Endothelial cell of umbilical vein (primary cell): ENCODE measurements around the gene CLIC4. TPM values are rescaled to one million over a fixed set of nuclear protein-coding genes. Genes with fewer than 3 reads are reported as not detected.

Source experiments
- BruUV-seq: library from RNA; stranded (reverse); fragments of 400-500 nt; replicated peaks from 2 replicates; lab custom pipeline; 2021; lab: Mats Ljungman, UMichigan
- CTCF ChIA-PET: fragments of 300-600, 350-600 bp; sonication (Branson Sonifier 250); formaldehyde crosslinking; loops from one replicate; lab custom pipeline; 2021; ENCODE audit warnings: antibody characterized with exemption, inconsistent platforms; lab: Charles Lee
- POLR2A ChIA-PET: fragments of 300-600, 350-600 bp; sonication (Branson Sonifier 250); formaldehyde crosslinking; loops from one replicate; lab custom pipeline; 2021; ENCODE audit warnings: antibody characterized with exemption, inconsistent platforms; lab: Charles Lee
- DNase-seq: peaks from one replicate; pipeline ENCODE4 v3.0.0-alpha.2; 2011; ENCODE audit warnings: low read depth, low spot score
- FAIRE-seq: peaks from 2 replicates; lab custom pipeline; 2011; peaks lifted over from hg19 to GRCh38; lab: Jason Lieb, UNC
- H2AFZ ChIP-seq: 2 replicates; pipeline ENCODE4 v1.6.0; 2012; ENCODE audit warnings: low read depth, low read length, control low read depth, inconsistent platforms
- H3K27ac ChIP-seq: 2 replicates; pipeline ENCODE4 v1.5.1; 2011; ENCODE audit warnings: low read depth, mild to moderate bottlenecking, control low read depth, low read length, moderate library complexity; ENCODE audit not compliant: insufficient read depth
- H3K27me3 ChIP-seq, 2 experiments: 2 replicates each; pipeline versions ENCODE4 v1.6.0 to v1.6.1; 2011; ENCODE audit warnings: low read length in 2 of 2, mixed read lengths in 1 of 2; ENCODE audit not compliant: control insufficient read depth in 2 of 2, insufficient read depth in 2 of 2
- H3K36me3 ChIP-seq, 2 experiments: 2 replicates in 1 of 2; 3 replicates in 1 of 2; pipeline ENCODE4 v1.5.1; 2011; ENCODE audit warnings: low read length in 2 of 2, mild to moderate bottlenecking in 1 of 2, moderate library complexity in 1 of 2; ENCODE audit not compliant: control insufficient read depth in 2 of 2, insufficient read depth in 2 of 2; ENCODE audit errors: extremely low read depth in 1 of 2
- H3K4me1 ChIP-seq: 3 replicates; pipeline ENCODE4 v1.5.1; 2011; ENCODE audit warnings: mild to moderate bottlenecking, low read length; ENCODE audit not compliant: control insufficient read depth, insufficient read depth; ENCODE audit errors: extremely low read depth
- H3K4me2 ChIP-seq: 2 replicates; pipeline ENCODE4 v1.6.1; 2011; ENCODE audit warnings: low read length, control low read depth, mixed read lengths; ENCODE audit not compliant: insufficient read depth
- H3K4me3 ChIP-seq, 3 experiments: fragments of 200-600 bp in 1 of 3; sonication (generic), shearing (Covaris generic) in 1 of 3; replicated peaks in 1 of 3; 2 replicates each; pipeline ENCODE4 v1.5.1; 2011 to 2016; ENCODE audit warnings: control low read depth in 3 of 3, low read length in 3 of 3, mild to moderate bottlenecking in 2 of 3, inconsistent platforms in 1 of 3, low read depth in 1 of 3, moderate library complexity in 1 of 3; ENCODE audit not compliant: insufficient read depth in 1 of 3
- H3K79me2 ChIP-seq: 2 replicates; pipeline ENCODE4 v1.6.0; 2012; ENCODE audit warnings: low read length, inconsistent platforms; ENCODE audit not compliant: control insufficient read depth, insufficient read depth
- H3K9ac ChIP-seq: replicated peaks from 2 replicates; pipeline ENCODE3; 2011; ENCODE audit warnings: low read length, control low read depth; ENCODE audit not compliant: insufficient read depth; ENCODE audit errors: extremely low read depth
- H3K9me1 ChIP-seq: replicated peaks from 3 replicates; pipeline ENCODE4 v1.6.0; 2011; ENCODE audit warnings: mild to moderate bottlenecking, low read length; ENCODE audit not compliant: control insufficient read depth, insufficient read depth; ENCODE audit errors: extremely low read depth
- H3K9me3 ChIP-seq: replicated peaks from 2 replicates; pipeline ENCODE4 v1.5.1; 2012; ENCODE audit warnings: low read length, inconsistent platforms; ENCODE audit not compliant: control insufficient read depth, insufficient read depth
- H4K20me1 ChIP-seq: replicated peaks from 2 replicates; pipeline ENCODE3; 2011; ENCODE audit warnings: mild to moderate bottlenecking, low read length; ENCODE audit not compliant: control insufficient read depth, insufficient read depth; ENCODE audit errors: extremely low read depth
- EZH2 ChIP-seq: IDR thresholded peaks from 2 replicates; pipeline ENCODE4 v1.6.1; 2012; ENCODE audit warnings: borderline replicate concordance, low read depth, mild to moderate bottlenecking, moderate library complexity, low read length, inconsistent platforms; ENCODE audit not compliant: severe bottlenecking
- FOS ChIP-seq: IDR thresholded peaks from 2 replicates; pipeline ENCODE4 v1.6.1; 2011; ENCODE audit warnings: mild to moderate bottlenecking, low read length, moderate library complexity, borderline replicate concordance; ENCODE audit not compliant: insufficient read depth
- GATA2 ChIP-seq: IDR thresholded peaks from 2 replicates; pipeline ENCODE4 v1.7.0; 2011; ENCODE audit warnings: low read depth, mild to moderate bottlenecking, moderate library complexity, mixed read lengths, low read length; ENCODE audit not compliant: insufficient read length, insufficient read depth
- JUN ChIP-seq: IDR thresholded peaks from 2 replicates; pipeline ENCODE4 v1.6.1; 2011; ENCODE audit warnings: borderline replicate concordance, low read depth; ENCODE audit not compliant: insufficient read length, insufficient read depth
- MYC ChIP-seq: IDR thresholded peaks from one replicate; pipeline ENCODE4 v1.6.1; 2011; ENCODE audit warnings: mild to moderate bottlenecking, low read depth, low read length
- POLR2A ChIP-seq: IDR thresholded peaks from 2 replicates; pipeline ENCODE4 v1.6.1; 2012; ENCODE audit warnings: low read depth, mild to moderate bottlenecking, control low read depth, low read length
- POLR2AphosphoS5 ChIP-seq: IDR thresholded peaks from 2 replicates; pipeline ENCODE4 v1.6.1; 2012; ENCODE audit warnings: low read depth, mild to moderate bottlenecking, control low read depth, low read length, moderate library complexity; ENCODE audit not compliant: insufficient read depth
- dilution Hi-C: fragments of 300-500 bp; cut with MboI; formaldehyde crosslinking; loops from one replicate; pipeline ENCODE4 v1.15.0; 2019; ENCODE audit warnings: low sequenced_read_pairs; ENCODE audit not compliant: extremely low pct_ligation_motif_present
- intact Hi-C: fragments of 100-400 bp; cut with micrococcal nuclease; formaldehyde crosslinking; loops from one replicate; pipeline ENCODE4 v1.10.0; 2022
- polyA plus RNA-seq, 4 experiments: library from polyadenylated mRNA; depleted of rRNA in 3 of 4; stranded (reverse) in 3 of 4; unstranded in 1 of 4; fragments of >200 nt; gene quantifications; 2 replicates each; pipeline versions ENCODE4 v1.2.1 to v1.2.3, GENCODE V29; 2011 to 2012; ENCODE audit warnings: missing spikeins in 1 of 4
- total RNA-seq: library from RNA; stranded (reverse); gene quantifications from 2 replicates; pipeline ENCODE4 v1.2.3, GENCODE V29; 2021
- TF ChIP-seq, protein P1 (sequence below): IDR thresholded peaks from 2 replicates; pipeline ENCODE4 v1.6.1; 2011; ENCODE audit not compliant: insufficient read depth, insufficient read length
- TF ChIP-seq, protein P2 (sequence below), 2 donors: IDR thresholded peaks; 1 replicate in 1 of 2; 2 replicates in 1 of 2; pipeline ENCODE4 v1.5.1; 2011; ENCODE audit warnings: low read length in 2 of 2, mild to moderate bottlenecking in 2 of 2, moderate library complexity in 2 of 2, control low read depth in 1 of 2, inconsistent platforms in 1 of 2, low read depth in 1 of 2; ENCODE audit not compliant: insufficient read depth in 1 of 2; ENCODE audit errors: extremely low read depth in 1 of 2

The CLIC4 gene
- total and polyA plus RNA-seq, 2 donors (not counting 3 experiments of a cell fraction or from before 2014, with no cell fraction given): 97.5 to 330 TPM

DNA sequence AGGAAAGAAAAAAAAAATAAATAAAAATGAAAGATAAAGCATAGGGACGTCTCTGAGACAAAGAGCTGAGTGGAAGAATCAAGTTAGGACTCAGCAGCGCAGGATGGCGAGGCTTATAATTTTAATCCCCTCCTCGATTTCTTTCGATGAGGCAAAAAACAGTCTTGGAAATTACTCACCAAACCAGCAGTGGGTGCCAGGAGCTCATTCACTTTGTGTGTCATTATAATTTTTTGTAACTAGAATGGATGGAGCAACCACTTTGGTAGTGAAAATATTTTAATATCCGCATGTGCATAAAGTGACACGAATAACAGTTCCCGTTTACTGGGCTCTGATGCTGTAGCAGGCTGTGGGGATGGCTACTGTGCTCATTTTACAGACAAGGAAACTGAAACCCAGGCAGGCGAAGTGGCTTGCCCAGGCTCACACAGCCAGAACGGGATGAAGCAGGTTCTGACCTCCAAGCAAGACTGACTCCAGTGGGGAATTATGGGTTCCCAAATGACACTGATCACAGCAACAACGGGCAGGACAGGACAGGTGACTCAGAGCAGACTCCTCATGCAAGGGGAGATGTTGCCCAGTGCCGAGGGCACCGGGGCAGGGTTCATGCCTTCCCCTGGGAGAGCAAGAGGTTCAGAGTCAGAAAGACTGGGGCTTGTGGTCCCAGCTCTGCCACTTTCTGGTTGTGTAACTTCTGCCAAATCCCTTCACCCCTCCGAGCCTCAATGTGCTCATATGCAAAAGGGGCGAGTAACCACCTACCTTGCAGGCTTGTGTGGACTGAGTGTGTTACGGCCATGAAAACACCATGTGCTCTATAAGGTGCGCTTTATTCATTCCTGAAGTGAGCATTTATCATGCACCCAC, 121.2 kb downstream of the CLIC4 start:
- intact Hi-C loops (no loop called here), dilution Hi-C loops (no loop called here)
- FAIRE-seq (no peak), DNase-seq (no peak)
- Histone ChIP-seq H3K9me1 (no peaks in the 10 kb centered on the region), H3K4me2 (no peak overlapping the region), H4K20me1 (no peaks in the 10 kb centered on the region), H3K27ac (no peak overlapping the region), H3K4me3 (no peak overlapping the region), H3K9ac (no peak overlapping the region), H3K36me3 (no peaks in the 10 kb centered on the region), H3K9me3 (no peaks in the 10 kb centered on the region), H3K4me1 (peaks cover 5% of the 10 kb centered on the region), H3K79me2 (no peaks in the 10 kb centered on the region), H3K27me3 (peaks cover 0 to 9% of the 10 kb centered on the region in 2 experiments), H2AFZ (no peak overlapping the region)
- BruUV-seq: no TSS peak
- POLR2A ChIA-PET: no interaction called here
- CTCF ChIA-PET: interaction anchor here (0.9 to 1.2 kb wide), 2 partner anchors 12 to 32 kb away, joined by 3 read pairs; no protein-coding TSS in a partner anchor
- TF ChIP-seq, protein P1, sequence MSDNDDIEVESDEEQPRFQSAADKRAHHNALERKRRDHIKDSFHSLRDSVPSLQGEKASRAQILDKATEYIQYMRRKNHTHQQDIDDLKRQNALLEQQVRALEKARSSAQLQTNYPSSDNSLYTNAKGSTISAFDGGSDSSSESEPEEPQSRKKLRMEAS: no peak
- TF ChIP-seq EZH2 (no peak), JUN (no peak), FOS (no peak), POLR2A (no peak), GATA2 (no peak), POLR2AphosphoS5 (no peak), MYC (no peak)
- TF ChIP-seq, protein P2, sequence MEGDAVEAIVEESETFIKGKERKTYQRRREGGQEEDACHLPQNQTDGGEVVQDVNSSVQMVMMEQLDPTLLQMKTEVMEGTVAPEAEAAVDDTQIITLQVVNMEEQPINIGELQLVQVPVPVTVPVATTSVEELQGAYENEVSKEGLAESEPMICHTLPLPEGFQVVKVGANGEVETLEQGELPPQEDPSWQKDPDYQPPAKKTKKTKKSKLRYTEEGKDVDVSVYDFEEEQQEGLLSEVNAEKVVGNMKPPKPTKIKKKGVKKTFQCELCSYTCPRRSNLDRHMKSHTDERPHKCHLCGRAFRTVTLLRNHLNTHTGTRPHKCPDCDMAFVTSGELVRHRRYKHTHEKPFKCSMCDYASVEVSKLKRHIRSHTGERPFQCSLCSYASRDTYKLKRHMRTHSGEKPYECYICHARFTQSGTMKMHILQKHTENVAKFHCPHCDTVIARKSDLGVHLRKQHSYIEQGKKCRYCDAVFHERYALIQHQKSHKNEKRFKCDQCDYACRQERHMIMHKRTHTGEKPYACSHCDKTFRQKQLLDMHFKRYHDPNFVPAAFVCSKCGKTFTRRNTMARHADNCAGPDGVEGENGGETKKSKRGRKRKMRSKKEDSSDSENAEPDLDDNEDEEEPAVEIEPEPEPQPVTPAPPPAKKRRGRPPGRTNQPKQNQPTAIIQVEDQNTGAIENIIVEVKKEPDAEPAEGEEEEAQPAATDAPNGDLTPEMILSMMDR (IDR thresholded peaks at IDR 0.05; ENCODE audit: extremely low read depth in 1 of 2, insufficient read depth in 1 of 2, low read depth in 1 of 2, low read length in 2 of 2): no peak
